Measurements from ENCODE around the gene MYADM. TPM values are rescaled to one million over a fixed set of nuclear protein-coding genes. Genes with fewer than 3 reads are reported as not detected.

Gene MYADM
- total RNA-seq, 1 donor from 2014 or later = 80.4 TPM

GRCh38 chr19:53847555-53847954, 20.1 kb upstream of the MYADM start:
- no peaks in the 10 kb centered on the region for H3K36me3 Mint-ChIP-seq (ENCODE audit: insufficient read depth)
- H3K4me3 Mint-ChIP-seq (ENCODE audit: low read depth) = no peak overlapping the region
- H3K9me3 Mint-ChIP-seq (ENCODE audit: low read depth) = no peaks in the 10 kb centered on the region
- H3K27ac Mint-ChIP-seq = no peak overlapping the region
- no peaks in the 10 kb centered on the region for H3K4me1 Mint-ChIP-seq (ENCODE audit: low read depth)
- no peak for DNase-seq (ENCODE audit: low spot score, unreplicated experiment)
- TF ChIP-seq CTCF (IDR thresholded peaks at IDR 0.05; ENCODE audit: unreplicated experiment) = no peak
- peaks cover 26% of the 10 kb centered on the region for H3K27me3 Mint-ChIP-seq

GRCh38 chr19:53849237-53849676, 18.4 kb upstream of the MYADM start:
- Mint-ChIP-seq H3K4me1 (ENCODE audit: low read depth) (no peaks in the 10 kb centered on the region), H3K27ac (no peak overlapping the region), H3K4me3 (ENCODE audit: low read depth) (no peak overlapping the region), H3K36me3 (ENCODE audit: insufficient read depth) (no peaks in the 10 kb centered on the region), H3K9me3 (ENCODE audit: low read depth) (no peaks in the 10 kb centered on the region), H3K27me3 (peaks cover 30% of the 10 kb centered on the region)
- no peak for DNase-seq (ENCODE audit: low spot score, unreplicated experiment)
- TF ChIP-seq CTCF (IDR thresholded peaks at IDR 0.05; ENCODE audit: unreplicated experiment) = no peak

GRCh38 chr19:53853707-53854106, 14.0 kb upstream of the MYADM start:
- H3K4me3 Mint-ChIP-seq (ENCODE audit: low read depth) = no peak overlapping the region
- H3K4me1 Mint-ChIP-seq (ENCODE audit: low read depth) = no peaks in the 10 kb centered on the region

GRCh38 chr19:53864308-53864836, 3.3 kb upstream of the MYADM start:
- H3K27ac Mint-ChIP-seq = peak overlapping the region; percentile 90
- no peaks in the 10 kb centered on the region for H3K36me3 Mint-ChIP-seq (ENCODE audit: insufficient read depth)
- no peak for DNase-seq (ENCODE audit: low spot score, unreplicated experiment)
- no peaks in the 10 kb centered on the region for H3K9me3 Mint-ChIP-seq (ENCODE audit: low read depth)
- peaks cover 42% of the 10 kb centered on the region for H3K4me1 Mint-ChIP-seq (ENCODE audit: low read depth)
- no peak for TF ChIP-seq CTCF (IDR thresholded peaks at IDR 0.05; ENCODE audit: unreplicated experiment)
- H3K27me3 Mint-ChIP-seq = no peaks in the 10 kb centered on the region
- H3K4me3 Mint-ChIP-seq (ENCODE audit: low read depth) = peak overlapping the region; percentile 31

More at GRCh38 chr19:53853707-53854106, 14.0 kb upstream of the MYADM start:
- no peak for TF ChIP-seq CTCF (IDR thresholded peaks at IDR 0.05; ENCODE audit: unreplicated experiment)
- Mint-ChIP-seq H3K27ac (no peak overlapping the region), H3K27me3 (peaks cover 21% of the 10 kb centered on the region), H3K36me3 (ENCODE audit: insufficient read depth) (no peaks in the 10 kb centered on the region), H3K9me3 (ENCODE audit: low read depth) (no peaks in the 10 kb centered on the region)
- DNase-seq (ENCODE audit: low spot score, unreplicated experiment) = no peak

- no peaks in the 10 kb centered on the region for H3K27me3 Mint-ChIP-seq
- peak overlapping the region; percentile 16 for H3K27ac Mint-ChIP-seq
- peaks cover 44% of the 10 kb centered on the region for H3K4me1 Mint-ChIP-seq (ENCODE audit: low read depth)
- no peaks in the 10 kb centered on the region for H3K36me3 Mint-ChIP-seq (ENCODE audit: insufficient read depth)
- DNase-seq (ENCODE audit: low spot score, unreplicated experiment) = no peak
- no peak for TF ChIP-seq CTCF (IDR thresholded peaks at IDR 0.05; ENCODE audit: unreplicated experiment)
- peak overlapping the region; percentile 60 for H3K4me3 Mint-ChIP-seq (ENCODE audit: low read depth)
- H3K9me3 Mint-ChIP-seq (ENCODE audit: low read depth) = no peaks in the 10 kb centered on the region
These were observed 2.2 kb upstream of the MYADM start for GRCh38 chr19:53865523-53865917.

Data from progenitor cell of endocrine pancreas (in vitro differentiated cells).